ENCODE results near the gene DCAF6. TPM values are rescaled to one million over a fixed set of nuclear protein-coding genes. Genes with fewer than 3 reads are reported as not detected.
A peak's percentile ranks its signal among the peaks of the same experiment; 100 is the strongest.

DCAF6 gene
- total and polyA plus RNA-seq, 4 donors: 33.5 to 105 (median 71.1) TPM

DNA sequence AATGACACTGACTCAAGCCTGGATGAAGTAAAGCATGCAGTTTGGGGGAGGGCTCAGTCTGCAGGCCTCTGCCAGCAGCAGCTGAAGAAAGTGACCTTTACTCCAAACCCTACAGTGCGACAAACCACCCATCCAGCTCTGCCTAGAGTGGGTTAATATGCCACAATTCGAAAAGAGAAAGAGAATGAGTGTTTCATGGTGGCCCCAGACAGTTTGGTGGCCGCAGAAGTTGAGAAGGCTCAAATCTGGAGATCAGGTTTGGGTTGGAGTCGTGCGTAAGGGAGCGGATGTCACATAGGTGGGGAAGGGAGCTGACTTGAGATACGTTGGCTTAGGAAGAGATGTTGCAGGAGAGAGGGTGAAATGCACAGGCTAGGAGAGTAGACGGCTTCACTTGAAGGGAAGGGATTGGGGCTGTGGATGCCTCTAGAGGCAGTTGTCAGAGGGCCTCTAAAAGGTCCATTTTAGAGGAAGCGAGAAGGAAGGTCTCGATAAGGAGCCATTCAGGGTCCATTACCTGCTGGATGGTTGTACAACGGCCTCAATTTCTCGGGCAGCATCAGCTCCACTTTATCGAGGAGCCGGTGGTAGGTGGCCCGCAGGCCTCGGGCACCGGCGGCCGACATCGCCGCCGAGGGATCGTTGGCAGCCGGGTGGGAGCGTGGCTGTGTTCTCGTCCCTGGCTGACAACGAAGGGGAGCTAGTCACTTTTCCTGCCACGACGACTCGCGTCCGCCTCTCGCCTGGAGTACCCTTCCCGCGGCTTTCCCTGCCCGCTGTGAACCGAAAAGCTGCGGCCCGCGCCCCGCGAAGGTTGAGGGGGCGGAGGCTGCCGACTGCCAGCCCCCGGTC, 1.0 kb upstream of the DCAF6 start:
- peaks cover 3 to 14% (median 13%) of the 10 kb centered on the region in 4 donors for H3K4me1 ChIP-seq (ENCODE audit: control insufficient read depth in 4 of 4, insufficient read depth in 4 of 4, low read length in 3 of 4)

DNA sequence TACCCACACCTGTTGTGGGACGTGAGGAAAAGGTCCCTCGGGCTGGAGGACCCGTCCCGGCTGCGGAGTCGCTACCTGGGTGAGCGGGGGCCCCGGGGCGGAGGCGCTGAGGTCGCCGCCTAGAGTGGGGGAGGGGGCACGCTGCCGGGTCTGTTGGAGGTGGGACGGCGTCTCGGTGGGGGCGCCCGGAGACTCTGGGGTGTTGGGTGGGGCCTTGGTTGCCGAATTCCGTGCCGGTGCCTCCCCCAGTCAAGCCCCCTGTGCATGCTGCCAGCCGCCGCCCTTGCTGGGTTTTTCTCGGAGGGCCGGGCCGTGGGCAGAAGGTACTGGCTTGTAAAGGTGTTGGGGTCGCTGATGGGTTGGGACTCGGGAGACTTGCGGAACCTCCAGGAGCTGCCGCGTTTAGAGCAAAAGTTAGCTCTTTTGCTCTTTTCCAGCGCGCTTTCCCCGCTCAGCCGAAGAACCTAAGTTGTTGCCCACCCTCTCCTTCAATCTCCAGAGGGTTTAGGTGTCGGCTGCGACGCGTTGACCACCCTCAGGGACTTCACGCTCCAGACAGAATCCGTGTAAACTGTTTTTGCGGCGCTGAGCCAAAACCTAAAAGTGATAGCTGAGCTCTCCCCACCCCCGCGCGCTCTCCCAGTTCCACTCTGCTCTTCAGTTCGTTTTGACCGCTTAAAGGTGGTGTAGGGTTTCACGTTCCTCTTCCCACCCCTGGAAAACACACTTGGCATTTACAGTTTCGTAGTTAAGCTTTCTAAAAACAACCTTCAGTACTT, 636 bp downstream of the DCAF6 start, which contains the start of gene MPC2:
TSS of gene MPC2 (minus strand) at position 143 of the 779 bp plus-strand sequence. CDS start 1,231 bp downstream, outside the sequence.
- no peaks in the 10 kb centered on the region for H3K9me3 ChIP-seq (ENCODE audit: control insufficient read depth in 4 of 4, low read length in 3 of 4)
- H3K4me1 ChIP-seq (ENCODE audit: control insufficient read depth in 4 of 4, insufficient read depth in 4 of 4, low read length in 3 of 4): peaks cover 2 to 17% (median 10%) of the 10 kb centered on the region in 4 donors
- peak within 1 kb of the TSS; percentile 84 to 99 for H3K9ac ChIP-seq (ENCODE audit: low read depth in 1 of 2, low read length in 2 of 2)
- no peaks in the 10 kb centered on the region for H3K27me3 ChIP-seq (ENCODE audit: control insufficient read depth in 4 of 4, insufficient read depth in 4 of 4, low read length in 3 of 4)
- peak within 1 kb of the TSS; percentile 95 to 99 for H3K27ac ChIP-seq (ENCODE audit: low read depth in 1 of 2, low read length in 2 of 2)
- no peaks in the 10 kb centered on the region for H3K36me3 ChIP-seq (ENCODE audit: control insufficient read depth in 4 of 4, insufficient read depth in 3 of 4, low read depth in 1 of 4, low read length in 3 of 4)
- WGBS: under 1% methylated on average over 51 of the region's 51 CpGs
- peak within 1 kb of the TSS; percentile 85 to 98 (median 87) for H3K4me3 ChIP-seq (ENCODE audit: low read depth in 1 of 3, low read length in 3 of 3)
- peak; percentile 82 for DNase-seq (ENCODE audit: low spot score)
- TF ChIP-seq RXRA (IDR thresholded peaks at IDR 0.05) (peak; percentile 31 to 35), FOXA1 (IDR thresholded peaks at IDR 0.05) (no peak), FOXA2 (IDR thresholded peaks at IDR 0.05) (no peak), TAF1 (conservative IDR thresholded peaks at IDR 0.05) (peak; percentile 94), YY1 (IDR thresholded peaks at IDR 0.05) (peak; percentile 73), HNF4G (IDR thresholded peaks at IDR 0.05) (no peak), RAD21 (IDR thresholded peaks at IDR 0.05) (peak; percentile 53 to 58), GABPA (IDR thresholded peaks at IDR 0.05 in 1 of 2, conservative IDR thresholded peaks at IDR 0.05 in 1 of 2) (no peak), SP1 (IDR thresholded peaks at IDR 0.05) (peak; percentile 18), HNF4A (conservative IDR thresholded peaks at IDR 0.05) (peak in 1 of 2 donors; percentile 24), EGR1 (IDR thresholded peaks at IDR 0.05; ENCODE audit: low read depth in 2 of 2) (peak; percentile 45 to 62), NR2F2 (IDR thresholded peaks at IDR 0.05) (no peak)
- TF ChIP-seq, protein P1, sequence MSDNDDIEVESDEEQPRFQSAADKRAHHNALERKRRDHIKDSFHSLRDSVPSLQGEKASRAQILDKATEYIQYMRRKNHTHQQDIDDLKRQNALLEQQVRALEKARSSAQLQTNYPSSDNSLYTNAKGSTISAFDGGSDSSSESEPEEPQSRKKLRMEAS (IDR thresholded peaks at IDR 0.05): no peak
- TF ChIP-seq, protein P2, sequence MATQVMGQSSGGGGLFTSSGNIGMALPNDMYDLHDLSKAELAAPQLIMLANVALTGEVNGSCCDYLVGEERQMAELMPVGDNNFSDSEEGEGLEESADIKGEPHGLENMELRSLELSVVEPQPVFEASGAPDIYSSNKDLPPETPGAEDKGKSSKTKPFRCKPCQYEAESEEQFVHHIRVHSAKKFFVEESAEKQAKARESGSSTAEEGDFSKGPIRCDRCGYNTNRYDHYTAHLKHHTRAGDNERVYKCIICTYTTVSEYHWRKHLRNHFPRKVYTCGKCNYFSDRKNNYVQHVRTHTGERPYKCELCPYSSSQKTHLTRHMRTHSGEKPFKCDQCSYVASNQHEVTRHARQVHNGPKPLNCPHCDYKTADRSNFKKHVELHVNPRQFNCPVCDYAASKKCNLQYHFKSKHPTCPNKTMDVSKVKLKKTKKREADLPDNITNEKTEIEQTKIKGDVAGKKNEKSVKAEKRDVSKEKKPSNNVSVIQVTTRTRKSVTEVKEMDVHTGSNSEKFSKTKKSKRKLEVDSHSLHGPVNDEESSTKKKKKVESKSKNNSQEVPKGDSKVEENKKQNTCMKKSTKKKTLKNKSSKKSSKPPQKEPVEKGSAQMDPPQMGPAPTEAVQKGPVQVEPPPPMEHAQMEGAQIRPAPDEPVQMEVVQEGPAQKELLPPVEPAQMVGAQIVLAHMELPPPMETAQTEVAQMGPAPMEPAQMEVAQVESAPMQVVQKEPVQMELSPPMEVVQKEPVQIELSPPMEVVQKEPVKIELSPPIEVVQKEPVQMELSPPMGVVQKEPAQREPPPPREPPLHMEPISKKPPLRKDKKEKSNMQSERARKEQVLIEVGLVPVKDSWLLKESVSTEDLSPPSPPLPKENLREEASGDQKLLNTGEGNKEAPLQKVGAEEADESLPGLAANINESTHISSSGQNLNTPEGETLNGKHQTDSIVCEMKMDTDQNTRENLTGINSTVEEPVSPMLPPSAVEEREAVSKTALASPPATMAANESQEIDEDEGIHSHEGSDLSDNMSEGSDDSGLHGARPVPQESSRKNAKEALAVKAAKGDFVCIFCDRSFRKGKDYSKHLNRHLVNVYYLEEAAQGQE (IDR thresholded peaks at IDR 0.05): peak; percentile 33
- TF ChIP-seq, protein P3, sequence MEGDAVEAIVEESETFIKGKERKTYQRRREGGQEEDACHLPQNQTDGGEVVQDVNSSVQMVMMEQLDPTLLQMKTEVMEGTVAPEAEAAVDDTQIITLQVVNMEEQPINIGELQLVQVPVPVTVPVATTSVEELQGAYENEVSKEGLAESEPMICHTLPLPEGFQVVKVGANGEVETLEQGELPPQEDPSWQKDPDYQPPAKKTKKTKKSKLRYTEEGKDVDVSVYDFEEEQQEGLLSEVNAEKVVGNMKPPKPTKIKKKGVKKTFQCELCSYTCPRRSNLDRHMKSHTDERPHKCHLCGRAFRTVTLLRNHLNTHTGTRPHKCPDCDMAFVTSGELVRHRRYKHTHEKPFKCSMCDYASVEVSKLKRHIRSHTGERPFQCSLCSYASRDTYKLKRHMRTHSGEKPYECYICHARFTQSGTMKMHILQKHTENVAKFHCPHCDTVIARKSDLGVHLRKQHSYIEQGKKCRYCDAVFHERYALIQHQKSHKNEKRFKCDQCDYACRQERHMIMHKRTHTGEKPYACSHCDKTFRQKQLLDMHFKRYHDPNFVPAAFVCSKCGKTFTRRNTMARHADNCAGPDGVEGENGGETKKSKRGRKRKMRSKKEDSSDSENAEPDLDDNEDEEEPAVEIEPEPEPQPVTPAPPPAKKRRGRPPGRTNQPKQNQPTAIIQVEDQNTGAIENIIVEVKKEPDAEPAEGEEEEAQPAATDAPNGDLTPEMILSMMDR (IDR thresholded peaks at IDR 0.05; ENCODE audit: low read depth, low read length, missing input control): no peak

More for the DNA sequence above, 1.0 kb upstream of the DCAF6 start:
- no peaks in the 10 kb centered on the region for H3K27me3 ChIP-seq (ENCODE audit: control insufficient read depth in 4 of 4, insufficient read depth in 4 of 4, low read length in 3 of 4)
- peak overlapping the region; percentile 90 to 98 for H3K9ac ChIP-seq (ENCODE audit: low read depth in 1 of 2, low read length in 2 of 2)
- peak; percentile 59 for DNase-seq (ENCODE audit: low spot score)
- under 1% methylated on average over 45 of the region's 45 CpGs for WGBS
- TF ChIP-seq SP1 (IDR thresholded peaks at IDR 0.05) (peak; percentile 46), EGR1 (IDR thresholded peaks at IDR 0.05; ENCODE audit: low read depth in 2 of 2) (peak in 1 of 2 donors; percentile 83), TAF1 (conservative IDR thresholded peaks at IDR 0.05) (peak; percentile 87), FOXA2 (IDR thresholded peaks at IDR 0.05) (no peak), RXRA (IDR thresholded peaks at IDR 0.05) (peak; percentile 55 to 57), RAD21 (IDR thresholded peaks at IDR 0.05) (peak; percentile 38 to 57), HNF4A (conservative IDR thresholded peaks at IDR 0.05) (peak; percentile 59 to 67), JUND (IDR thresholded peaks at IDR 0.05) (no peak)
- TF ChIP-seq, protein P2 (IDR thresholded peaks at IDR 0.05): peak; percentile 85
- TF ChIP-seq, protein P1 (IDR thresholded peaks at IDR 0.05): peak; percentile 48
- H3K9me3 ChIP-seq (ENCODE audit: control insufficient read depth in 4 of 4, low read length in 3 of 4): no peaks in the 10 kb centered on the region
- no peaks in the 10 kb centered on the region for H3K36me3 ChIP-seq (ENCODE audit: control insufficient read depth in 4 of 4, insufficient read depth in 3 of 4, low read depth in 1 of 4, low read length in 3 of 4)
- H3K27ac ChIP-seq (ENCODE audit: low read depth in 1 of 2, low read length in 2 of 2): peak overlapping the region; percentile 95 to 99
- peak overlapping the region; percentile 85 to 98 (median 87) for H3K4me3 ChIP-seq (ENCODE audit: low read depth in 1 of 3, low read length in 3 of 3)
